ENCODE results near the gene HERC3.

- TF ChIP-seq CTCF (IDR thresholded peaks at IDR 0.05; ENCODE audit: low read length), result no peak
- TF ChIP-seq EZH2 (IDR thresholded peaks at IDR 0.05; ENCODE audit: borderline replicate concordance, low read length), result no peak
These were observed 152.3 kb downstream of the HERC3 start for GRCh38 chr4:88744609-88745008.
